Measurements from ENCODE around the gene DMAC2L.

- TF ChIP-seq CTCF (IDR thresholded peaks at IDR 0.05): peak; percentile 82 to 84 (median 83)
- peak in 1 of 3 donors; percentile 12 for TF ChIP-seq POLR2AphosphoS5 (IDR thresholded peaks at IDR 0.05)
- no peak for TF ChIP-seq POLR2A (IDR thresholded peaks at IDR 0.05)
These were observed 9.0 kb downstream of the DMAC2L start for GRCh38 chr14:50321009-50321660.

All from transverse colon (tissue), 4 donors.